GM19240 (cell line): ENCODE data around the gene SPINK14.

ENCODE experiments used
- DNase-seq: peaks from one replicate; pipeline ENCODE4 v3.0.0; 2011; ENCODE audit warnings: low spot score; ENCODE audit not compliant: insufficient read length

SPINK14 gene

GRCh38 chr5:148193202-148193601, 24.9 kb downstream of the SPINK14 start:
- no peak for DNase-seq

GRCh38 chr5:148201151-148201550, 32.8 kb downstream of the SPINK14 start:
- DNase-seq, result no peak

GRCh38 chr5:148202531-148203203, 34.3 kb downstream of the SPINK14 start, which contains the start of gene SPINK6:
Gene SPINK6, plus strand, starts transcription at chr5:148203042. Its CDS starts 55 bp downstream, at chr5:148203097.
- no peak for DNase-seq

GRCh38 chr5:148205044-148205806, 36.9 kb downstream of the SPINK14 start:
- no peak for DNase-seq

GRCh38 chr5:148205865-148206264, 37.5 kb downstream of the SPINK14 start:
- DNase-seq, result no peak

GRCh38 chr5:148206620-148207019, 38.3 kb downstream of the SPINK14 start:
- DNase-seq, result no peak

GRCh38 chr5:148208226-148208625, 39.9 kb downstream of the SPINK14 start:
- DNase-seq, result no peak

- no peak for DNase-seq
These were observed 40.9 kb downstream of the SPINK14 start for GRCh38 chr5:148209151-148209770.

- no peak for DNase-seq
These were observed 46.4 kb downstream of the SPINK14 start for GRCh38 chr5:148214665-148215185.

- DNase-seq, result no peak
These were observed 53.2 kb downstream of the SPINK14 start for GRCh38 chr5:148221508-148221907.

GRCh38 chr5:148224117-148224742, 55.9 kb downstream of the SPINK14 start:
- no peak for DNase-seq
